GM10266 (cell line): ENCODE measurements around the gene ARPC1B.
"Not testable (repeated sequence)": the region's sequence is repeated elsewhere in the genome, so short reads cannot be mapped to it uniquely, and the experiment has no call there.

ENCODE experiments used
- DNase-seq: peaks from one replicate; pipeline ENCODE4 v3.0.0; 2012; ENCODE audit errors: extremely low spot score
- CTCF ChIP-seq: IDR thresholded peaks from 2 replicates; pipeline ENCODE4 v1.5.1; 2012; ENCODE audit warnings: mild to moderate bottlenecking, low read depth; ENCODE audit not compliant: control insufficient read depth, insufficient read depth; ENCODE audit errors: missing control alignments

ARPC1B gene

GRCh38 chr7:99385564-99385963 lies 11.0 kb downstream of the ARPC1B start:
- TF ChIP-seq CTCF: no peak
- DNase-seq: no peak

GRCh38 chr7:99386584-99387238 lies 12.2 kb downstream of the ARPC1B start:
- TF ChIP-seq CTCF: peak; percentile 53
- no peak for DNase-seq

GRCh38 chr7:99387239-99387635 lies 12.7 kb downstream of the ARPC1B start:
- not testable (repeated sequence) for DNase-seq

- DNase-seq: no peak
Measured at GRCh38 chr7:99387912-99388311, 13.4 kb downstream of the ARPC1B start.

GRCh38 chr7:99389772-99390171 lies 15.2 kb downstream of the ARPC1B start:
- TF ChIP-seq CTCF: no peak
- DNase-seq: no peak

More at GRCh38 chr7:99387912-99388311, 13.4 kb downstream of the ARPC1B start:
- TF ChIP-seq CTCF: no peak

GRCh38 chr7:99390941-99391602 lies 16.5 kb downstream of the ARPC1B start:
- no peak for DNase-seq
- TF ChIP-seq CTCF: no peak

- DNase-seq: no peak
Measured at GRCh38 chr7:99392046-99392445, 17.5 kb downstream of the ARPC1B start.

More at GRCh38 chr7:99392046-99392445, 17.5 kb downstream of the ARPC1B start:
- TF ChIP-seq CTCF: no peak
